ENCODE data around the gene PRUNE2.

PRUNE2 gene

GRCh38 chr9:76900884-76901440, 5.0 kb downstream of the PRUNE2 start:
- no peak for DNase-seq (ENCODE audit: low read depth in 3 of 3, low spot score in 1 of 3)

DNA sequence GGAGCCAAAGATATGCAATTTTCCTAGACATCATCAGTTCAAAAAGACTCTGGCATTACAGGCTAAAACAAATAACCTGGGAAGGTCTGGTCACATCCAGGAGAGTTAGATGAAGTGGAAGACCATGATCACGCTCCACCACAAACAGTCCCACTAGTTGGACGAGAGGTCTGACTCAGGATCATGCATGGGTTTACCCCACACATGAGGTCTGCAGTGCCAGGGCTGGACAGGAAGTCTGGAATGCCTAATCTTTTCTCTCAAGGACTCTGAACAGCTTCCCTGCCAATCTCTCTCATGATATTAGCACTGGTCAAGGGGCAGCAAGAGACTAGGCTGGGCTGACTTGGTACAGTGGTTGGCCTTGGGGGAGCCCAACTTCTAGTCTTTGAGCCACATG, 7.1 kb downstream of the PRUNE2 start:
- DNase-seq (ENCODE audit: low read depth in 3 of 3, low spot score in 1 of 3) = no peak

DNA sequence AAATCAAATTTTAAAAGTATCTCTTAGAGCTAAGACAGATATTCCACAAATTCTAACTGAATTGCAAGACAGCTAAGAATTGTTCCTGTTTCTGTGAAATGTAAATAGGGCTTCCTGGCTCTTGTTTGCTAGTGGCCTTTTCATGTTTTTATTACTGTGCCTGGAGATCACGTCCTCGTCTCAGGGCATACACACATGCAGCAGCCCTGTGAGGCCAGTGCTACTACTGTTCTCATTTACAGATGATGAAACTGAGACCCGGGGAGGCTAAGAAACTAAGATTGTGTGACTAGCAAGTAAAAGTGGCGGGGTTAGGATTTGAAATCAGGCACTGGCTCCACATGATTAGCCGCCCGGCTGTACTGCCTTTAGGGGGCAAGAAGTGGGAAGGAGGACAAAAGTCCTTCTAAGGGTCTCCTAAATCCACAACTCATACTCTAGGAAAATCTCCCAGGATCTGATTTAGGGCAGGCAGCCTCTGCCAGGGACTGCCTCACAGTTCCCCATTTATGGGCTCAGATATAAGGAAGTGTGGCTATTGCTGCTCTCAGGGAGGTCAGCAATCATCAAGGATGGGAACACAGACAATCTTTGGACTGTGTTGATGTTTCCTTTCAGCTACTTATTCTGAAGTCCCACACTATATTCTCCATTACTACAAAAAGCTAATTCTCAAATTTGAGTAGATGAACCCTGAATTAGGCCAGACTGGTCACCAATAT, 7.9 kb downstream of the PRUNE2 start:
- no peak for DNase-seq (ENCODE audit: low read depth in 3 of 3, low spot score in 1 of 3)

DNA sequence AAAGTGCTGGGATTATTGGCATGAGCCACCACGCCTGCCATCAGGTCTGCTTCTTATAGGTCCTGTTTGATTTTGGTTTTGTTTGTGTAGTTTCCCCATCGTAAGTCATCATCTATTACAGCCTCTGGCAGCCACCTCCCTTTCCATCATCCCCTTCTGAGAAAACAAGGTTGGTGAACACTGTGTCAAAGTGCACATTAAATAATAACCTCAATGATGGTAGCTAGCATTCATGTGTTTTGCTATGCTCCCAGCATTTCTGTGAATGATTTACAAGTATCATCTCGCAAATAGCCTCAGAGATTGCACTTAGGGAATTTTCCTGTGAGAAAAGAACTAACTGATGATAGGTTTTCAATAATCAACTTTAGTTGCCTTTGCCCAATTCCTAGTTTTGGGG, 9.9 kb downstream of the PRUNE2 start:
- no peak for DNase-seq (ENCODE audit: low read depth in 3 of 3, low spot score in 1 of 3)

DNA sequence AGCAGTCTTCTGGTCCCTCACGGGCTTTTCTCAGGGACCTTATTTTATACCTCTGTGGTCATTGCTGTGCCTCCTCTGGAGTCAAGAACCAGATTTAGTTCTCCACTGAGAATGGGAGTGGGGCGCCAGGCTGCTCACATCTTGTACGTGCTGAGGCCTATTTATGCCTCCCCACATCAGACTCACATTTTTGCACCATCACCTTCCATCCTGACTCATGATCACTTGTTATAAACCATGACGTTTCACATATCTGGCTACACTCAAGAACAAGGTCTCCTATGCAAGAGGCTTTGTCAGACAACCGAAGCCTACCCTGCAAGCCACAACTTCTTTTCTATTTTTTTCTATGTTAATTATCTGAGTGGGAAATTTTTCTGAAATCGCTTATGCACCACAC, 10.7 kb downstream of the PRUNE2 start:
- DNase-seq (ENCODE audit: low read depth in 3 of 3, low spot score in 1 of 3) = no peak

DNA sequence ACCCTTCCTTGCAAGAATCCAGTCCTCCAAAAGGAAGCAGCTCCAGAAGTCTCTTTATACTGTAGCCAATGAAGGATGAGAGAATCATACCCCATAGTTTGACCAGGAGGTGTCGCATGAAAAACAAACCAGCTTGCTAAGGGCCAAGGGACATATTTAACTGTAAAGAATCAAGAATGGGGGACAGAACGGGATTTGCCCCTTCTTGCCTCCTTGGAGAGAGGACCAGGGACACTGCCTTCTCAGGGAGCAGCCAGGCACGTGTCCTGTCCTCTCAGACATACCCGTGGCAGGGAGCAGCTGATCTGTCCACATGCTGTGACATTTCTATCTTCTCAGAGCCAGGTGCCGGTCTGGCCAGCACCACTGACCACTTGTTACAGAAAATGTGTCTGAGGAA, 11.7 kb downstream of the PRUNE2 start:
- no peak for DNase-seq (ENCODE audit: low read depth in 3 of 3, low spot score in 1 of 3)

DNA sequence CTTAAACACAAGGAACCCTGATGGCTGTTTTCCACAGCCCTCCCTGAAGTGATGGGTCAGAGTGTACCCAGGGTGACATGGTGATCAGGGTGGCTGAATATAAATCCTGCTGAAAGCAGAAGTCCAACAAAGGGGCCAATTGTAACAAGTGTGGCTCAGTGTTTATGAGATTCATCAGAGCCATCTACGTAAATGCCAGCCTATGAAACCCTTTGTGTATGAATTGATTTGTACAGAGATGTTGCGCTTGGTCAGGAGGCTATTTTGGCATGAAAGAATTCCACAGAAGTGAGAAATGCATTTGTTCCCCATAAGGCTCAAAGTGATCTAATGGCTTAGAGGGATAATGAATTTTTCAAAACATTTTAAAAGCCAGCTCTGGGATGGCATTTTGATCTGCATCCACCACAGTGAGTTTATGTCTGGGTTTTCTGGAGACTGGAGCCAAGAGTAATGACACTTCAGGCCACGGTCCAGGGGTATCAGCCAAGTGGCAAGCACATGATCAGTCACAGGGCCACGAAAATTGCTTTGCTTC, 12.4 kb downstream of the PRUNE2 start:
- no peak for DNase-seq (ENCODE audit: low read depth in 3 of 3, low spot score in 1 of 3)

- DNase-seq (ENCODE audit: low read depth in 3 of 3, low spot score in 1 of 3) = no peak
Observed at GRCh38 chr9:76891874-76892273, 14.0 kb downstream of the PRUNE2 start.

GRCh38 chr9:76891279-76891678, 14.6 kb downstream of the PRUNE2 start:
- DNase-seq (ENCODE audit: low read depth in 3 of 3, low spot score in 1 of 3) = no peak

- DNase-seq (ENCODE audit: low read depth in 3 of 3, low spot score in 1 of 3) = no peak
Observed at GRCh38 chr9:76887951-76888350, 18.0 kb downstream of the PRUNE2 start.

DNA sequence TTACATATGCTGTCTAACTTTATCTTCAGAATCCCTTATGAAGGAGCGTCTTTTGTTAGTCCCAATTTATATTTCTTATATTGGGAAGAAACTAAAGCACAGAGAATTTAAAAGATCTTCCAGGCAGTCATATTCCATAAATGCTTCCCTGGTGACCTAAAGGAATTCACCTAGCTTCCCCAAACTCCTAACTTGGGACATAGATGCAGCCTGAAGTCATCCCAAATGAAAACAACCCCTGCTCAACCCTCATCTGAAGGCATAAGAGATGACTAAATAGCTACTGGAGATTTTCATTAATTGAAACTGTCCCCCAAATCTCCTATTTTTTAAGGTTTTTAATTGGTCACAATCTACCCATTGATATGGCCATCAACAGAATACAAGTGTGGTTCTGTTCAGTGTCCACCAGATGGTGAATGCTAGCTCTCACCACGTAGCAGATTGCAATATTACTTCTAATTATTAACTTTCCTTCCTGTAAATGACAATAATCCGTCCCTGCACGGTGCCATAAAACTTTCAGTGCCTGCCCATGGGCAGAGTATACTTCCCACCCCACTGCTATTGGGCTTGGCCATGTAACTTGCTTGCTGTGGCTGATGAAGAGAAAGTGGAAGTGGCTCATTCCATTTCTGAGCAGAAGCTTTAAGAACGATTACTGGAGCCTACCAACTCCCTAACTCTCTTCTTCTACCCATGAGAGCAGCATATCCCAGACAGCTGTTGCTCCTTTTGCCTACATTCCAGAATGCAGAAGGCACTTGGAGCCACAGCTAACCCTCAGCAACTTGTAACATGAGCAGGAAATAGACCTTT, 18.7 kb downstream of the PRUNE2 start:
- no peak for DNase-seq (ENCODE audit: low read depth in 3 of 3, low spot score in 1 of 3)

DNA sequence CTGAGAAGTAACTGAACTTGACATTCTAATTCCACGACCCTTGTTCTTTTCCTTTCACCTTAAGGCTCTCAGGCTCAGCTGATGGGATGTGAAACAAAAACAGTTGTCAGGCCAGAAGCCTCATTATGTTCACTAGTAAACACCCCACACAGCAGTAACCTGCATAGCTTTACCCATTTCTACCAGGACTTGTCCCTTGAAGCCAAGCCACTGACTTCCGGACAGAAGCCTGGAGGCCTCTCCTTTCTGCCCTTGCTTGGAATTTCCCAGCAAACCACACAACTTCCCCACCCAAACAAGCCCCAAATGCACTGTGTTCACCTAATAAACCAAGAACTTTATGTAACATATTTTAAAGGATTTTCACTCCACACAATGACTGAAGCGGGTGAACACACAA, 19.6 kb downstream of the PRUNE2 start:
- DNase-seq (ENCODE audit: low read depth in 3 of 3, low spot score in 1 of 3) = no peak

DNA sequence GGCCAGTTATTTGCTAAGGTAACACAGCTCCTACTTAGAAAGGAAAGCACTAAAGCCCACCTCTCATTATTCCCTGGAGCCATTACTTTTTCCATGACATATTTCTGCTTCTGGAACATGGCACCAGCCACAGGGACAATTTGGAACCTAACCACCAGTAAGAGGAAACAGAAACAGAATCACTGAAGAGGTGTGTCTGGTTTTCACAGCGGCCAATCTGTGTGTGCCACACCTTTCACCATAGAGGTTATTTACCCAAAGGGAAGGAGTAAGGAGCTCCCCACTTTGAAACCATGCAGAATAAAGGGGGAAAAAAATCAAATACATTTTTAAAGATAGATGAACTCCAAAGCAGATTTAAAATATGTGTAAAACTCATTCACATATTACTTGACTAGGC, 21.1 kb downstream of the PRUNE2 start:
- no peak for DNase-seq (ENCODE audit: low read depth in 3 of 3, low spot score in 1 of 3)

DNA sequence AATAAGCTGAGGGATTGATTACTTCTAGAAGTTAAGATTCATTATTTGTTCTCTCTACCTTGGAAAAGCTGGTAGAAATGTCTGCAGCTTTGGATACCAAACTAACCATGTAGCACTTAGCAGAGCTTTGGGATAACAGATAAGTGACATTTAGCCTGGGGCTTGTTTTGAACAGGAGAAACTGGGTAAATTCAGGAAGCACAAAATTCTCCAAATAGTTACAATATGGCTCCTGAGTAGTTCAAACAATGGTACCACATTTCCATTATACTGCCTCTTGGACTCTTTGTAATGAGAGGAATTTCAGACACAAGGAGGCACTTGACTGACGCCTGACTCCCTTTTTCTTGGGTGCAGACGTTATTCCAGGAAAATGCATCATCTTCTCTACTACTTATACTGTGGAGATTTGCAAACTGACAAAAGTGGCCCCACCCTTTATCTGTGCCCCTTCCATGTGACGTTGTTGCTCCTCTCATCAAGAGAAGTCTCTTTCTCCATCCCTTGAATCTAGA, 22.5 kb downstream of the PRUNE2 start:
- no peak for DNase-seq (ENCODE audit: low read depth in 3 of 3, low spot score in 1 of 3)

- DNase-seq (ENCODE audit: low read depth in 3 of 3, low spot score in 1 of 3) = no peak
Observed at GRCh38 chr9:76882686-76883085, 23.2 kb downstream of the PRUNE2 start.

- DNase-seq (ENCODE audit: low read depth in 3 of 3, low spot score in 1 of 3) = no peak
Observed at GRCh38 chr9:76880210-76880609, 25.7 kb downstream of the PRUNE2 start.

- DNase-seq (ENCODE audit: low read depth in 3 of 3, low spot score in 1 of 3) = no peak
Observed at GRCh38 chr9:76878933-76879332, 27.0 kb downstream of the PRUNE2 start.

DNA sequence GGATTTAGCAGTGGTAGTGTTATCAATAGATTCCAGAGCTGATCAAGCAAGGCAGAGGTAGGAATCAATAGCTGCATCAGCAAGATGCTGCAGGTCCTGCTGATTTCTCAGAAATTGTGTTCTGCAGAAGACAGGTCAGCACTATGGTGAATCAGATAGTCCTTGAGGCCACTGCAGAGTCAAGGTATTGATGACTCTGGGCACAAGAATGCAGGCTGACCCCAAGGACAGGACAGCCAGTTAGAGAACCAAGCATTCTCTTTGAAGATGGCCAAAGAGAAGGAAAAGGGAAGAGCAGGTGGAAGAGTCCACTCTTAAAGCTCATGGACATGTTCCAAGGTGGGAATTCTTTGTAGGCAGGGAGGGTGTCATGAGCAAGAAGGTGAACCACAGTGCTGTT, 28.0 kb downstream of the PRUNE2 start:
- no peak for DNase-seq (ENCODE audit: low read depth in 3 of 3, low spot score in 1 of 3)

- DNase-seq (ENCODE audit: low read depth in 3 of 3, low spot score in 1 of 3) = no peak
Observed at GRCh38 chr9:76876098-76876497, 29.8 kb downstream of the PRUNE2 start.

DNA sequence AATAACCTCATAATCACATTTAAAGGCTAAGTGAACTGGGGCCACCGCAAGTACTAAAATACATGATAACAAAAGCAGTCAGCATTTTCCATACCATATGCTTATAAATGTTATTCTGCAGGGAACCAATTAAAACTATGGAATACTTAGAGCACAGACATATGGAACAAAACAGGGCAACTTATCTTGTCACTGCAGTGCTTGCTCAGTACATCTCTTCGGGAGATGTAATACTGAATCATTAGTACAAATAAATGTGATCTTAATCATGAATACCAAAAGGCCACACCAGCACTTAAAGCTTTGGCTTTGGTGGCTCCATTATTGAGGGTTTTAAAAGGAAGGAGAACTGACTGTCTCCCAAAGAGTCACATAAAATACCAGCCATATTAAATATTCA, 32.1 kb downstream of the PRUNE2 start:
- DNase-seq (ENCODE audit: low read depth in 3 of 3, low spot score in 1 of 3) = no peak

GRCh38 chr9:76873056-76873792, 32.7 kb downstream of the PRUNE2 start:
- no peak for DNase-seq (ENCODE audit: low read depth in 3 of 3, low spot score in 1 of 3)
